CD4-positive, alpha-beta T cell treated with Interleukin-6 at 100 ng/mL for 8 hours (primary cell): ENCODE data around the gene PCDHB15.
"Not testable (repeated sequence)": the region's sequence is repeated elsewhere in the genome, so short reads cannot be mapped to it uniquely, and the experiment has no call there.

Source experiments
- DNase-seq: peaks from one replicate; pipeline ENCODE4 v3.0.0-alpha.2; 2020; ENCODE audit warnings: mixed read lengths, low spot score

The PCDHB15 gene

DNA sequence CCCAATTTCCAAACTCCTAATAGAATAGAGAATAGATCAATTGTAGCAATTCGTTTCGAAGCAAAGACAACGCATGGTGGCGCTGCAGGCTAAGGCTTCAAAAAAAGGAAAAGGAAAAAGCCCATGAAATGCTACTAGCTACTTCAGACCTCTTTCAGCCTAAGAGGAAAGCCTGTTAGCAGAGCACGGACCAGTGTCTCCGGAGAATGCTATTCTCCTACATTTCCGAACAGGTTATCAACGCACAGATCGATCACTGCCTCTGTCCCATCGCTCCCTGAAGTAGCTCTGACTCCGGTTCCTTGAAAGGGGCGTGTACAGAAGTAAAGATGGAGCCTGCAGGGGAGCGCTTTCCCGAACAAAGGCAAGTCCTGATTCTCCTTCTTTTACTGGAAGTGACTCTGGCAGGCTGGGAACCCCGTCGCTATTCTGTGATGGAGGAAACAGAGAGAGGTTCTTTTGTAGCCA lies at the start of gene PCDHB15:
Gene PCDHB15, plus strand, starts transcription at position 146 of the 468 bp plus-strand sequence. Its CDS starts 184 bp downstream, at position 330.
- DNase-seq: no peak

DNA sequence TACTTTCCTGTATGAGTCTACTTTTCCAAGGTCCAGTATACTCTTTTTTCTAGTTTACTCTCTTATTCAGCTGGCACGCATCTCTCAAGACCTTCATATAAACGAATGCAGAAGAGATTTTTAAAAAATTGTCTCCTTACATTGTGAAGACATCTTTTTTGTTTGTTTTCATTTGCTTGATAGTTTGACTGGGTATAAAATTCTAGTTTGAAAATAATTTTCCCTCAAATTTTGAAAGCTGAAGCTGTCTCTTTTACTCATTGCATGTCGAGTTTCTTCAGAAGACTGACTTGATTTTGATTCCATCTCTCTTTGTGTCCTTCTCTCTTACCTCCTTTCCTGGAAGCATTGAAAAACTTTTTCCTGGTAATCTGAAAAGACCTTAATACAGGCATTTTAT lies 48.8 kb upstream of the PCDHB15 start:
- DNase-seq: no peak

DNA sequence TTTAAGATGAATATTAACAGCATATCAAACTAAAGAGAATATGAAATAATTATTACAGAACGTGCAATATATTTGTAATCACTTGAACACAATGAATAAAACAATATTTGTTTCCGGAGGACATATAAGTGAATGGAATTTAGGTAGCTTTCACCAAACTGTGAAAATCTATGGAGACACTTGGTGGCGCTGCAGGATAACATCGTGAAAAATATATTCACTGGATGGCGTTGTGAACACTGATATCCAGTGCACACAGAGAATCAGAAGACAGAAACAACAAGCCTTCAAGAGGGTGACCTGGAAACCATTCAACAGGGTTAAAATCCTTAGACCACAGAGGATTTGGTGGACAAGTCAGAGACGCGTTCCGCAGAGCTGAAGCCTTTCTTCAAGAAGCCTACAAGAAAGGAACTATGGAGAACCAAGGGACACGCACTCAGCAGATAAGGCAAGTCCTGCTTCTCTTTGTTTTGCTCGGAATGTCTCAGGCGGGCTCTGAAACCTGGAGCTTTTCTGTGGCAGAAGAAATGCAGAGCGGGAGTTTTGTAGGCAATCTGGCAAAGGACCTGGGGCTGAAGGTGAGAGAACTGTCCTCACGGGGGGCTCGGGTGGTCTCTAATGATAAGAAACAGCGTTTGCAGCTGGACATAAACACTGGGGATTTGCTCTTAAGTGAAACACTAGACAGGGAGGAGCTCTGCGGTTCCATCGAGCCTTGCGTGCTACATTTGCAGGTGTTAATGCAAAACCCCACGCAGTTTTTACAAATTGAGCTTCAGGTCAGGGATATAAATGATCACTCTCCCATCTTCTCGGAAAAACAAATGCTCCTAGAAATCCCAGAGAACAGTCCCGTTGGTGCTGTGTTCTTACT lies 45.6 kb upstream of the PCDHB15 start, which contains the start of gene PCDHB11:
Gene PCDHB11, plus strand, starts transcription at position 269 of the 877 bp plus-strand sequence. Its CDS starts 148 bp downstream, at position 417.
- DNase-seq: no peak

DNA sequence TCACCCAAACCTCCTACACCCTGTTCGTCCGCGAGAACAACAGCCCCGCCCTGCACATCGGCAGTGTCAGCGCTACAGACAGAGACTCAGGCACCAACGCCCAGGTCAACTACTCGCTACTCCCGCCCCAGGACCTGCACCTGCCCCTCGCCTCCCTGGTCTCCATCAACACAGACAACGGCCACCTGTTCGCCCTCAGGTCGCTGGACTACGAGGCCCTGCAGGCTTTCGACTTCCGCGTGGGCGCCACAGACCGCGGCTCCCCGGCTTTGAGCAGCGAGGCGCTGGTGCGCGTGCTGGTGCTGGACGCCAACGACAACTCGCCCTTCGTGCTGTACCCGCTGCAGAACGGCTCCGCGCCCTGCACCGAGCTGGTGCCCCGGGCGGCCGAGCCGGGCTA lies 44.1 kb upstream of the PCDHB15 start:
- not testable (repeated sequence) for DNase-seq

- not testable (repeated sequence) for DNase-seq
Measured at GRCh38 chr5:141201646-141202045, 43.5 kb upstream of the PCDHB15 start.

DNA sequence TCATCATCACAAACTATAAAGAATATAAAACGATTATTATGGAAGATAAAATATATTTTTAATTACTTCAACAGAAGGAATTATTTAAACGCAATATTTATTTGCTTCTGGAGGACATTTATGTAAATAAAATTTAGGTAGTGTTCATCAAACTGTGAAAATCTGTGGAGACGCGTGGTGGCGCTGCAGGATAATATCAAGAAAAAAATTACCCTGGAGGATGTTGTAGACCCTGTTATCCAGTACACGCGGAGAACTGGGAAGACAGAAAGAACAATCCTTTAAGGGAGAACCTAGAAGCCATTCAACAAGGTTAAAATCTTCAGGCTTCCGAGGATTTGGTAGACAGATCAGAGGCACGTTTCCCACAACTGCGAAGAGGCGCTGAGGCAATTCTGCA lies 36.7 kb upstream of the PCDHB15 start, which contains the start of gene PCDHB12:
Gene PCDHB12, plus strand, starts transcription at position 242 of the 400 bp plus-strand sequence. CDS start 189 bp downstream, outside the sequence.
- DNase-seq: no peak

GRCh38 chr5:141210281-141210680 lies 34.9 kb upstream of the PCDHB15 start:
- not testable (repeated sequence) for DNase-seq

- DNase-seq: not testable (repeated sequence)
Measured at GRCh38 chr5:141210849-141211248, 34.3 kb upstream of the PCDHB15 start.

DNA sequence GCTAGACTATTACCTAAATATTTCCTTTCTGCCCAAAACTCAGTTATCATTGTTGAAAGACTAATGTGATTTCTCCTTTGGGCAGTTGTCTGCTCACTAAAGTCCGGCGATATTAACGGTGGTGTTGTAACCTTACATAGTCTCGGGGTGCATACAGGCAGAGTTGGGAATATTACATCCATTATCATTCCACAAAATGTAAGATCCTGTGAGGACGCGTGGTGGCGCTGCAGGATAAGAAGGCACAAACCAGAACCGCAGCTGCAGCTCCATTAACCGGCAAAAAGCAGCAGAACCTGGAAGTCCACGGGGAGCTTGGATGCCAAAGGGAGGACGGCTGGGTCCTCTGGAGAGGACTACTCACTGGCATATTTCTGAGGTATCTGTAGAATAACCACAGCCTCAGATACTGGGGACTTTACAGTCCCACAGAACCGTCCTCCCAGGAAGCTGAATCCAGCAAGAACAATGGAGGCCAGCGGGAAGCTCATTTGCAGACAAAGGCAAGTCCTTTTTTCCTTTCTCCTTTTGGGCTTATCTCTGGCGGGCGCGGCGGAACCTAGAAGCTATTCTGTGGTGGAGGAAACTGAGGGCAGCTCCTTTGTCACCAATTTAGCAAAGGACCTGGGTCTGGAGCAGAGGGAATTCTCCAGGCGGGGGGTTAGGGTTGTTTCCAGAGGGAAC lies 31.4 kb upstream of the PCDHB15 start, which contains the start of gene PCDHB13:
Gene PCDHB13, plus strand, starts transcription at position 264 of the 684 bp plus-strand sequence. Its CDS starts 205 bp downstream, at position 469.
- not testable (repeated sequence) for DNase-seq

DNA sequence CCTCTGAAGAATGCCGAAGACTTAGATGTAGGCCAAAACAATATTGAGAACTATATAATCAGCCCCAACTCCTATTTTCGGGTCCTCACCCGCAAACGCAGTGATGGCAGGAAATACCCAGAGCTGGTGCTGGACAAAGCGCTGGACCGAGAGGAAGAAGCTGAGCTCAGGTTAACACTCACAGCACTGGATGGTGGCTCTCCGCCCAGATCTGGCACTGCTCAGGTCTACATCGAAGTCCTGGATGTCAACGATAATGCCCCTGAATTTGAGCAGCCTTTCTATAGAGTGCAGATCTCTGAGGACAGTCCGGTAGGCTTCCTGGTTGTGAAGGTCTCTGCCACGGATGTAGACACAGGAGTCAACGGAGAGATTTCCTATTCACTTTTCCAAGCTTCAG lies 30.6 kb upstream of the PCDHB15 start:
- not testable (repeated sequence) for DNase-seq

- DNase-seq: not testable (repeated sequence)
Measured at GRCh38 chr5:141215504-141215903, 29.7 kb upstream of the PCDHB15 start.

GRCh38 chr5:141216035-141216434 lies 29.2 kb upstream of the PCDHB15 start:
- DNase-seq: not testable (repeated sequence)

DNA sequence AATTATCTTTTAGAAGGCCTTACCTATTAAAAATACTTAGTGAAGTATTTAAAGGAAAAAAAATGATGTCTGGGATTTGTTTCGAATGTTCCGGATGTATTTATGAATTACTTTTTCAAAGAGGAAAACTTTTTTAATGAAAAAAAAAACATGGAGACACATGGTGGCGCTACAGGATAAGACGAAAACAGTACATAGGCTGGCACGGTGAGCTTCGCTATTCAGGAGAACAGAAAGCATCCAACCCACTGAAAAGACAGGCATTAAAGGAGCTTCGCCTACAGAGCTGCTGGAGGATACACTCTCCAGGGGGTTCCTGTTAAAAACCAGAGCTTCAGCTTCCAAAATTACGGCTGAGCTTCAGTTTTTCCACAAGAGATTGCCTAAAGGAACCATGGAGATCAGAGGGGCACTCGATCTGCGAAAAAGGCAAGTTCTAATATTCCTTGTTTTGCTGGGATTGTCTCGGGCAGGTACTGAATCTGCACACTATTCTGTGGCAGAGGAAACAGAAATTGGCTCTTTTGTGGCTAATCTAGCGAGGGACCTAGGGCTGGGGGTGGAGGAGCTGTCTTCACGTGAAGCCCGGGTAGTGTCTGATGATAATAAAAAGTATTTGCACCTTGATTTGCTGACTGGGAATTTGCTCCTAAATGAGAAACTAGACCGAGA lies 21.9 kb upstream of the PCDHB15 start, which contains the start of gene PCDHB14:
Gene PCDHB14, plus strand, starts transcription at position 232 of the 672 bp plus-strand sequence. Its CDS starts 163 bp downstream, at position 395.
- DNase-seq: no peak

- DNase-seq: not testable (repeated sequence)
Measured at GRCh38 chr5:141224844-141225243, 20.4 kb upstream of the PCDHB15 start.

- DNase-seq: not testable (repeated sequence)
Measured at GRCh38 chr5:141225421-141225820, 19.8 kb upstream of the PCDHB15 start.

DNA sequence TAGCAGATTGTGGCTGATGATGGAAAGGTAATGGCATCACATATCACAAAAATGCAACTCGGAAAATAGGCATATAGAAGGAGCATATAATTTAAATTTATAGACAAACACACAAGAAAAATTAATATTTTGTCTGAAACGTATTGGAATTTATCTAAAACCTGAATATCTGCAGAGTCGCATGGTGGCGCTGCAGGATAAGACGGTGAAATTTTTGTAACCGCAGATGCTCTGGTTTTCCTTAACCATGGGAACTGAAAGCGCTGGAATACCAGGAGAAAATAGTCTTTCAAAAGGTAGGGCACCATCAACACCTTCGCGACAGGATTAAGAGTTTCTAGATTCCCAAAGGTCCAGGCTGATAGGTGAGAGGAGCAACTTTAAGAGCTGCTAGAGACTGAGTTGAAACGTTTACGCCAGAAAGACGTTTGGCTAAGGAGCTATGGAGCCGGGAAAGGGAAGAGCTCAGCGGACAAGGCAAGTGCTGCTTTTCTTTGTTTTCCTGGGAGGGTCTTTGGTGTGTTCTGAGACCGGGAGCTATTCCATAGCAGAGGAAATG lies 11.0 kb upstream of the PCDHB15 start:
- DNase-seq: no peak

GRCh38 chr5:141235922-141236321 lies 9.3 kb upstream of the PCDHB15 start:
- not testable (repeated sequence) for DNase-seq

GRCh38 chr5:141236516-141237313 lies 8.5 kb upstream of the PCDHB15 start:
- no peak for DNase-seq

- no peak for DNase-seq
Measured at GRCh38 chr5:141241496-141241895, 3.7 kb upstream of the PCDHB15 start.

DNA sequence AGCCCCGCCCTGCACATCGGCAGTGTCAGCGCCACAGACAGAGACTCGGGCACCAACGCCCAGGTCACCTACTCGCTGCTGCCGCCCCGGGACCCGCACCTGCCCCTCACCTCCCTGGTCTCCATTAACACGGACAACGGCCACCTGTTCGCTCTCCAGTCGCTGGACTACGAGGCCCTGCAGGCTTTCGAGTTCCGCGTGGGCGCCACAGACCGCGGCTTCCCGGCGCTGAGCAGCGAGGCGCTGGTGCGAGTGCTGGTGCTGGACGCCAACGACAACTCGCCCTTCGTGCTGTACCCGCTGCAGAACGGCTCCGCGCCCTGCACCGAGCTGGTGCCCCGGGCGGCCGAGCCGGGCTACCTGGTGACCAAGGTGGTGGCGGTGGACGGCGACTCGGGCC lies 1.8 kb downstream of the PCDHB15 start:
- not testable (repeated sequence) for DNase-seq
